CD4-positive, alpha-beta memory T cell (primary cell): Measurements from ENCODE around the gene KIF19. TPM values are rescaled to one million over a fixed set of nuclear protein-coding genes. Genes with fewer than 3 reads are reported as not detected.

Source experiments
- polyA plus RNA-seq, 2 donors: library from polyadenylated mRNA; unstranded; fragments of 300-500 nt; fragmentation: Illumina TruSeq; gene quantifications; one replicate each; pipeline ENCODE4 v1.2.3, GENCODE V29; 2021
- total RNA-seq, 2 experiments: library from RNA; stranded (reverse); gene quantifications; one replicate each; pipeline ENCODE4 v1.2.3, GENCODE V29; 2021

Gene KIF19
- total and polyA plus RNA-seq, 4 experiments from 2014 or later: 1.5 to 2.3 (median 1.6) TPM

Other genes with a start within 250 kb of the KIF19 start
- gene RPL38, start 122.5 kb upstream of the KIF19 start, total RNA-seq: 1,000 to 10,000 TPM; 2,053 to 2,073 TPM
- 1,000 to 10,000 TPM; 1,662 to 2,198 TPM for gene RPL38, start 122.5 kb upstream of the KIF19 start, polyA plus RNA-seq
- 10 to 100 TPM; 40.5 to 42.4 TPM for gene TTYH2, start 112.7 kb upstream of the KIF19 start, total RNA-seq
- 1 to 10 TPM; 7.0 to 7.9 TPM for gene TTYH2, start 112.7 kb upstream of the KIF19 start, polyA plus RNA-seq
- gene DNAI2, start 52.0 kb upstream of the KIF19 start, total RNA-seq: 1 to 10 TPM; 6.0 to 8.4 TPM
- under 1 TPM in 1 of 2 donors, not detected in 1; 0.28 TPM for gene DNAI2, start 52.0 kb upstream of the KIF19 start, polyA plus RNA-seq
- not detected for gene BTBD17, start 35.6 kb downstream of the KIF19 start, total RNA-seq
- gene BTBD17, start 35.6 kb downstream of the KIF19 start, polyA plus RNA-seq: not detected
- gene GPR142, start 41.3 kb downstream of the KIF19 start, total RNA-seq: not detected
- gene GPR142, start 41.3 kb downstream of the KIF19 start, polyA plus RNA-seq: not detected
- not detected for gene GPRC5C, start 105.9 kb downstream of the KIF19 start, total RNA-seq
- gene GPRC5C, start 105.9 kb downstream of the KIF19 start, polyA plus RNA-seq: not detected
- 10 to 100 TPM; 27.6 to 28.8 TPM for gene CD300A, start 140.4 kb downstream of the KIF19 start, total RNA-seq
- gene CD300A, start 140.4 kb downstream of the KIF19 start, polyA plus RNA-seq: 10 to 100 TPM; 38.7 to 51.4 TPM
- gene CD300LB, start 205.2 kb downstream of the KIF19 start, total RNA-seq: under 1 TPM; 0.17 to 0.19 TPM
- gene CD300LB, start 205.2 kb downstream of the KIF19 start, polyA plus RNA-seq: not detected
- not detected for gene CD300C, start 219.9 kb downstream of the KIF19 start, total RNA-seq
- gene CD300C, start 219.9 kb downstream of the KIF19 start, polyA plus RNA-seq: not detected
- gene CD300H, start 241.3 kb downstream of the KIF19 start, total RNA-seq: not detected
- not detected for gene CD300H, start 241.3 kb downstream of the KIF19 start, polyA plus RNA-seq